ENCODE data around the gene SEMA5B. TPM values are rescaled to one million over a fixed set of nuclear protein-coding genes. Genes with fewer than 3 reads are reported as not detected.
A peak's percentile ranks its signal among the peaks of the same experiment; 100 is the strongest.

Gene SEMA5B
- 24.1 TPM for polyA plus RNA-seq (2013, experiment 1 of 2)
- polyA plus RNA-seq (2013, experiment 2 of 2), result 39.9 TPM

DNA sequence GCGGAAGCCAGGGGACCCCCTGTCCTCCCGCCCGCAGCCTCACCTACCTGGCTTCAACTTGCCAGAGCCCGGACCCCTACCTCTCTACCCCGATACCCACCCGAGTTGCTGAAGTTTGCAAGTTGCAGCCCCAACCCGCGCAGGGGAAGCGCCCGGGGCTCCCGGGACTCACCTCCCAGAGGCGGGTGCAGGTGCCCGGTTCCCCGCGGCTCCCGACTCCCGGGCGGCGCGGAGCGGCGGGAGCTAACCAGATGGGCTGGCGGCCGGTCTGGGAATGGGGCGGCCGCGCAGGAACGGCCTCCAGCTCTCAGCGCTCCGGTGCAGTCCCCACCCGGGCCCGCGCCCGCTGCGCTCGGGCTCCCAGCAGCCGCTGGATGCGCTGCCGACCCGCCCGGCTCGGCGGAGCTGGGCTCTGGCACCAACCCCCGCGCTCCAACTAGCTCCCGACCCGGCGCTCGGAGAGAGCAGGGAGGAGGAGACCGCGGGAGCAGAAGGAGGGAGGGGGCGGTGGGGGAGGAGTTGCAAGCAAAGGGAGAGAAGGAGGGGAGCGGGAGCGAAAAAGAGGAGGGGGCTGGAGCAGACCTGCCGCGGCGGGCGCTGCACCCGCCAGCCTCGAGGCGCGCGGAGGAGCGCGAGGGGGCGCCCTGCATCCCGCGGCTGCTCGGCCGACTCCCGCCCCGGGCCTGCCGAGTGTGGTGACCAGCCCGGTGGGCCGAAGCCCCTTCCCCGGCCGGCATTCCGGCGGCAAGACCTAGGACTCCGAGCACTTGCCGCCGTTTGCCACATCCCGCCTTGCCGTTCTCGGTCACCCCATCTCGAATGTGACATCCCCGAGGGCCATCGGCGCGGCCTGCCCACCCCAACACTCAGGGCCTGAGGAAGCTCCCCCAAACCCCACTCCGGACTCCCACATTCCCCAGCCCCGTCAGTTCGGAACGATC, at the start of gene SEMA5B:
Gene SEMA5B (minus strand): TSS at position 472 of the 941 bp plus-strand sequence. CDS start 66,500 bp downstream, outside the sequence.
- peaks cover 72% of the 10 kb centered on the region for H3K27me3 ChIP-seq (ENCODE audit: insufficient read depth, low read length)
- WGBS, result under 1% methylated on average over 94 of the region's 94 CpGs
- peak within 1 kb of the TSS; percentile 39 for H3K9ac ChIP-seq (ENCODE audit: low read depth, low read length)
- H3K9me3 ChIP-seq (ENCODE audit: insufficient read depth, low read depth, low read length), result no peaks in the 10 kb centered on the region
- peaks cover 14% of the 10 kb centered on the region for H3K4me1 ChIP-seq (ENCODE audit: insufficient read depth, low read length)
- H3K27ac ChIP-seq (ENCODE audit: low read depth, low read length), result peak within 1 kb of the TSS; percentile 11; the same call in 1 of the 2 replicates
- peak within 1 kb of the TSS; percentile 84 for H3K4me3 ChIP-seq (ENCODE audit: low read length)
- no peaks in the 10 kb centered on the region for H3K36me3 ChIP-seq (ENCODE audit: insufficient read depth, low read length)

- Histone ChIP-seq H3K4me1 (ENCODE audit: insufficient read depth, low read length) (peaks cover 13% of the 10 kb centered on the region; the same call in 1 of the 2 replicates), H3K9ac (ENCODE audit: low read depth, low read length) (no peak overlapping the region), H3K27me3 (ENCODE audit: insufficient read depth, low read length) (no peaks in the 10 kb centered on the region), H3K36me3 (ENCODE audit: insufficient read depth, low read length) (no peaks in the 10 kb centered on the region), H3K4me3 (ENCODE audit: low read length) (no peak overlapping the region), H3K27ac (ENCODE audit: low read depth, low read length) (no peak overlapping the region), H3K9me3 (ENCODE audit: insufficient read depth, low read depth, low read length) (no peaks in the 10 kb centered on the region)
- WGBS, result 91% methylated on average over 6 of the region's 6 CpGs
These were observed 49.2 kb upstream of the SEMA5B start for GRCh38 chr3:123076496-123077418.

- no peak overlapping the region for H3K27ac ChIP-seq (ENCODE audit: low read depth, low read length)
- no peaks in the 10 kb centered on the region for H3K27me3 ChIP-seq (ENCODE audit: insufficient read depth, low read length)
- peaks cover 11% of the 10 kb centered on the region; the same call in 1 of the 2 replicates for H3K4me1 ChIP-seq (ENCODE audit: insufficient read depth, low read length)
- H3K9me3 ChIP-seq (ENCODE audit: insufficient read depth, low read depth, low read length), result no peaks in the 10 kb centered on the region
- H3K36me3 ChIP-seq (ENCODE audit: insufficient read depth, low read length), result no peaks in the 10 kb centered on the region
- H3K4me3 ChIP-seq (ENCODE audit: low read length), result no peak overlapping the region
- 91% methylated on average over 4 of the region's 4 CpGs for WGBS
- H3K9ac ChIP-seq (ENCODE audit: low read depth, low read length), result no peak overlapping the region
These were observed 48.5 kb upstream of the SEMA5B start for GRCh38 chr3:123076112-123076495.

- Histone ChIP-seq H3K4me1 (ENCODE audit: insufficient read depth, low read length) (peaks cover 13% of the 10 kb centered on the region; the same call in 1 of the 2 replicates), H3K9ac (ENCODE audit: low read depth, low read length) (no peak overlapping the region), H3K9me3 (ENCODE audit: insufficient read depth, low read depth, low read length) (no peaks in the 10 kb centered on the region), H3K4me3 (ENCODE audit: low read length) (no peak overlapping the region), H3K27ac (ENCODE audit: low read depth, low read length) (no peak overlapping the region), H3K27me3 (ENCODE audit: insufficient read depth, low read length) (no peaks in the 10 kb centered on the region), H3K36me3 (ENCODE audit: insufficient read depth, low read length) (no peaks in the 10 kb centered on the region)
- WGBS, result 71% methylated on average over 1 of the region's 1 CpG
These were observed 47.8 kb upstream of the SEMA5B start for GRCh38 chr3:123075359-123075758.

GRCh38 chr3:123072564-123072963, 45.0 kb upstream of the SEMA5B start:
- Histone ChIP-seq H3K27me3 (ENCODE audit: insufficient read depth, low read length) (peaks cover 7% of the 10 kb centered on the region), H3K4me1 (ENCODE audit: insufficient read depth, low read length) (peaks cover 29% of the 10 kb centered on the region), H3K36me3 (ENCODE audit: insufficient read depth, low read length) (no peaks in the 10 kb centered on the region), H3K9me3 (ENCODE audit: insufficient read depth, low read depth, low read length) (no peaks in the 10 kb centered on the region), H3K27ac (ENCODE audit: low read depth, low read length) (no peak overlapping the region), H3K9ac (ENCODE audit: low read depth, low read length) (no peak overlapping the region), H3K4me3 (ENCODE audit: low read length) (no peak overlapping the region)
- WGBS, result 94% methylated on average over 1 of the region's 1 CpG

DNA sequence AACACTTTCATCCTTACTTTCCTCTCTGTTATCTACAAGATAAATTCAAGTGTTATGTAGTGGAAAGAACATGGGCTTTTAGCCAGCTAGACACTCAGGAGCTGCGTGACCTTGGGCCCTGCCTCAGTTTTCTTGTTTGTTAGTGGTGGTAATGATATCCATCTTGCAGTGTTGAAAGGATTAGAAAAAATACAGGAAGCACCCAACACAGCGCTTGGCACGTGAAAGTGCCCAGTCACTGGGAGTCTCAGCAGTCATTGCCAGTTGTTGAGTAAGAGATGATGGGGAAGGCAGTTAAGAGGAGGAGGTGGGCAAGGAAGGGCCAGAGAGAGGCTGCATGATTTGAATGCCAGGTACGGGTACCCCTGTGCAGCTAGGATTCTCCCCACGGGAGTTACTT, 44.6 kb upstream of the SEMA5B start:
- 92% methylated on average over 5 of the region's 5 CpGs for WGBS
- Histone ChIP-seq H3K27me3 (ENCODE audit: insufficient read depth, low read length) (peaks cover 9% of the 10 kb centered on the region), H3K9ac (ENCODE audit: low read depth, low read length) (no peak overlapping the region), H3K9me3 (ENCODE audit: insufficient read depth, low read depth, low read length) (no peaks in the 10 kb centered on the region), H3K27ac (ENCODE audit: low read depth, low read length) (no peak overlapping the region), H3K36me3 (ENCODE audit: insufficient read depth, low read length) (no peaks in the 10 kb centered on the region), H3K4me1 (ENCODE audit: insufficient read depth, low read length) (peaks cover 29% of the 10 kb centered on the region), H3K4me3 (ENCODE audit: low read length) (no peak overlapping the region)

GRCh38 chr3:123071581-123071980, 44.0 kb upstream of the SEMA5B start:
- Histone ChIP-seq H3K4me1 (ENCODE audit: insufficient read depth, low read length) (peaks cover 29% of the 10 kb centered on the region), H3K4me3 (ENCODE audit: low read length) (no peak overlapping the region), H3K36me3 (ENCODE audit: insufficient read depth, low read length) (no peaks in the 10 kb centered on the region), H3K9ac (ENCODE audit: low read depth, low read length) (no peak overlapping the region), H3K9me3 (ENCODE audit: insufficient read depth, low read depth, low read length) (no peaks in the 10 kb centered on the region), H3K27ac (ENCODE audit: low read depth, low read length) (no peak overlapping the region), H3K27me3 (ENCODE audit: insufficient read depth, low read length) (peaks cover 10% of the 10 kb centered on the region)
- 89% methylated on average over 7 of the region's 7 CpGs for WGBS

GRCh38 chr3:123071146-123071545, 43.6 kb upstream of the SEMA5B start:
- 49% methylated on average over 4 of the region's 5 CpGs for WGBS
- Histone ChIP-seq H3K36me3 (ENCODE audit: insufficient read depth, low read length) (no peaks in the 10 kb centered on the region), H3K27me3 (ENCODE audit: insufficient read depth, low read length) (peaks cover 15% of the 10 kb centered on the region), H3K27ac (ENCODE audit: low read depth, low read length) (no peak overlapping the region), H3K9ac (ENCODE audit: low read depth, low read length) (no peak overlapping the region), H3K9me3 (ENCODE audit: insufficient read depth, low read depth, low read length) (no peaks in the 10 kb centered on the region), H3K4me3 (ENCODE audit: low read length) (no peak overlapping the region), H3K4me1 (ENCODE audit: insufficient read depth, low read length) (peaks cover 29% of the 10 kb centered on the region)

- Histone ChIP-seq H3K27ac (ENCODE audit: low read depth, low read length) (no peak overlapping the region), H3K4me3 (ENCODE audit: low read length) (no peak overlapping the region), H3K9ac (ENCODE audit: low read depth, low read length) (no peak overlapping the region), H3K9me3 (ENCODE audit: insufficient read depth, low read depth, low read length) (no peaks in the 10 kb centered on the region), H3K27me3 (ENCODE audit: insufficient read depth, low read length) (peaks cover 21% of the 10 kb centered on the region), H3K36me3 (ENCODE audit: insufficient read depth, low read length) (no peaks in the 10 kb centered on the region), H3K4me1 (ENCODE audit: insufficient read depth, low read length) (peaks cover 29% of the 10 kb centered on the region)
- 77% methylated on average over 8 of the region's 8 CpGs for WGBS
These were observed 42.9 kb upstream of the SEMA5B start for GRCh38 chr3:123070510-123070909.

DNA sequence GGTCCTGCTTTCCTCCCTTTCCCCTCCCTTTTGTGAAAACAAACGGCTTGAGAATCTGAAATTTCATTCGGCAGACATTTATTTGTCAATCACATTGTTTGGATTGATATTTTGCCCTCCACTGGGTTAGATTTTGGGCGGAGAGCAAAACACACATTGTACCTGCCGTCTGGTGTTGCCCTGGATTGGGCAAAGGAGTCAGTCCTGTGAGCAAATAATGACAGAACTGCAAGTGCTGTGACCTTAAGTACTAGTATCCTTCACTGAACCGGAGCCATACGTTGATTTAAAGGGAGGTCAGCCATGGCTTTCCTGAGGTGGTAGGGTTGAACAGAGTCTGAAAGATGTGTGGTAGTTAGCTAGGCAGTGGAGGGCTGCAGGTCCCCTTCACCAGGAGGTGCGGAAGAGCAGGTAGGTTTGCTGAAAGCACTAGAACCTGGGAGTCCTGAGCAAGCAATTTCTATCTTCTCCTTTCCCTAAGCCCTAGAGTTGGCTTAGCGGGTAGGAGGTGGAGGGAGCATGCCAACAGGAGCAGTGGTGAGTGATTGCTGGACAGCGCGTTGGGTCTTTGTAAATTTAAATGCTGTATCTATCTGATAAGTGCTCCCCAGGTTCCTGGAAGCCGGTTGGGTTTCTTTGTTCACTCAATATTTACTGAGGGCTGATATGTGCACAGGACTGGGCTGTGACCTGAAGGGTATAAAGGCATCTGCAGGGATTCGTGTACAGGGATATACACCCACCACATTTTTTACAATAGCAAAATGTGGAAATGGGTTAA, 41.2 kb upstream of the SEMA5B start:
- Histone ChIP-seq H3K4me1 (ENCODE audit: insufficient read depth, low read length) (peaks cover 22% of the 10 kb centered on the region), H3K27ac (ENCODE audit: low read depth, low read length) (no peak overlapping the region), H3K4me3 (ENCODE audit: low read length) (peak overlapping the region; percentile 88), H3K9ac (ENCODE audit: low read depth, low read length) (no peak overlapping the region), H3K9me3 (ENCODE audit: insufficient read depth, low read depth, low read length) (no peaks in the 10 kb centered on the region), H3K27me3 (ENCODE audit: insufficient read depth, low read length) (peaks cover 25% of the 10 kb centered on the region), H3K36me3 (ENCODE audit: insufficient read depth, low read length) (no peaks in the 10 kb centered on the region)
- 35% methylated on average over 11 of the region's 12 CpGs for WGBS
